GM18858 (cell line): ENCODE results near the gene CRADD.
"Not testable (repeated sequence)": the region's sequence is repeated elsewhere in the genome, so short reads cannot be mapped to it uniquely, and the experiment has no call there.

Experiments used
- ATAC-seq: cut with Tn5 transposase; IDR thresholded peaks from one replicate; pipeline ENCODE4 v1.9.1; 2021; ENCODE audit not compliant: unreplicated experiment

CRADD gene

DNA sequence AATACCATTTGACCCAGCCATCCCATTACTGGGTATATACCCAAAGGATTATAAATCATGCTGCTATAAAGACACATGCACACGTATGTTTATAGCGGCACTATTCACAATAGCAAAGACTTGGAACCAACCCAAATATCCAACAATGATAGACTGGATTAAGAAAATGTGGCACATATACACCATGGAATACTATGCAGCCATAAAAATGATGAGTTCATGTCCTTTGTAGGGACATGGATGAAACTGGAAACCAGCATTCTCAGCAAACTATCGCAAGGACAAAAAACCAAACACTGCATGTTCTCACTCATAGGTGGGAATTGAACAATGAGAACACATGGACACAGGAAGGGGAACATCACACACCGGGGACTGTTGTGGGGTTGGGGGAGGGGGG lies 104.8 kb downstream of the CRADD start:
- ATAC-seq = not testable (repeated sequence)

DNA sequence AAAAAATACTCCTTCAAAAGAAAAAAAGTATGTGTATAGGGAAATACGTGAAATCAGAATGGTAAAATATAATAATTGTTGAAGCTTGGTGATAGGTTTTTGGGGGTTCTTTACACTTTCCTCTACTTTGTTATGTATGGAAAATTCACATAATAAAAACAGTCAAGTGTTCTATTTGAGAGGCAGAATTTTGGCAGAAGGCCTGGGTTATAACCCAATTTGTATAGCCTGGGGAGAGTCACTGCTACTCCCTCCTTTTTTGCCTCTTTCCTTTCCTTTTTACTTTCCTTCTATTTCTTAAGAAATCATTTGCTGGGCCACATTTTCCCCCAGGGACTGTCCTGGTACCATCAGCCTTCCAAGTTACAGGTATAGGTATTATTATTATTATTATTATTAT lies 105.7 kb downstream of the CRADD start:
- no peak for ATAC-seq

DNA sequence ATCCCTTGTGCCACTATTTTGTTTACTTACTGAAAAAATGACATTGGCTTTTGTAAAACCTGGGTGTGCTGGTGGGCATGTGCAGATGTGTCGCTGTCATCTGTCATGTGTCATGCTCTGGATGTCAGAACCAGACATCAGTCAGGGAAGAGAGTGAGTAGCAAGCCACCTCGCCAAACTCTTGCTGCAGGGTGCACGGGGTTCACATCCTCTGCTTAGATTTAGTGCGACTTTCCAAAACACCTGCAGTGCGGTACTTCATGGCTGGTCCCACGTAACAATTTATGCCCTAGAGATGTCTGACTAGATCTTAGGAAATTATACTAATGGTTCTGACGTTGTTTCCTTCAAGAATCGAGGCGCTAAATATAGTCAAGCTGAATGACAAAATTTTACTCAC lies 106.7 kb downstream of the CRADD start:
- no peak for ATAC-seq

DNA sequence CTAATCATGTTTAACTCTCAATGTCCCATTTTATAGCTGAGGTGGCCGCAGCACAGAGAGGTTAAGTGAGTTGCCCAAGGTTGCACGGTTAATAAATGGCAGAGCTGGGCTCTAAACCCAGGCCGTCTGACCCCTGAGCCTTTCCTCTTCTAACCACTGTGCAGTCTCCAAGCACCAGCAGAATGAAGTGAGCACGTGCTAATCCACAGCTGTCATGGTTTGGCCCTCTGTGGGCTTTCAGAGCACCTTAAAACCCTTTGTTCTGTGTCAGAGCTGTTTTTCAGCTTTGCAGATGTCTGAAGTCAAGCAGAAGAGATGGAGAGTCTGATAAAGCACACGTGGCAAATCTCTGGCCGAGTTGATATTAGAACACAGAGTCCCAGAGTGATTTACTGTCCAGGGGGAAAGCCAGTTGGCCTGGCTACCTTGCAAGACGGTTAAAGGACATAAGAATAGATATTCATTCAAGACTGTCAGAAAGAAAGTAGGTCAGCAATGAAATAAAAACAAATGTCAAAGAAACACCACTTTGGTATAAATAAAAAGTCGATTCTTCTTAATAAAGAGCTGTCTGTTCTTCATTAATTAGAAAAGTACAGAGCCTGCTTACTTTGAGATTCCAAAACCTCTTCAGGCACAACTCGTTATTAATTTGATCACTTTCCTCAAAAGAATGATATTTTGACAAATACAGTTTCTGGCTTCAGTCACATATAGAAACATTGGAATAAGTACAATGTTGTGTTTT lies 107.3 kb downstream of the CRADD start:
- ATAC-seq = no peak

DNA sequence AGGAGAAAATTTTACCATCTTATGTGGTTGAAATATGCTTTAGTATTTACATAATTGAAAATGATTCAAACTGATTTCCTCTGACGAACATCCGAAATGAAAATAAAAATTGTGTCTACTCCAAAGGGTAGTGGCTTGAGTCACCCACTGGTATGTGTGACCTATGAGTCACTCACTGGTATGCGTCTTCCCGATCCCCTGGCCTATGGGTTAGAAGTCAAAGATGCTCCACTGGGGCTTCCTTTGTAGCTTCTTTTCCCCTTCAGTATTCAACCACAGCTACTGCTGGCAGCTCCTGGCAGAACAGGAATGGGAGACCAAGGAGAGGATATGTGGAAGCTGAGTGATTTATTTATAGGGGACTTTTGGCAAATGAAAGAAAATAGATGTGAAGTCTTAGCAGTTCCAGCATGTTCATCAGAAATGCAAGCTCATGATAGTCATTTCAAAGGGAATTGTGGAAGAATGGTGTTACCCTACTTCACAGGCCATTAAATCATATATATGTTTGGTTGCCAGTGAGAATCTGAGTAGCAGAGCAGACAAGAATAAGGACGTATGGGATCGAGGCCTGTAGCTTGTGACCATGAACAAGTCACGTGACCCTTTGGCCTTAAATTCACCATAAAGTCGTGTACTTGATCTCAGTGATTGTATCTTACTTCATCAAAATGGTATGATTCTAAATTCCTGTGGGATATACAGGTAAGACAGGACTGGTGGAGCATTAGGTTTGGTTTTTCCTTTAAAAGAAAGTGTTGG lies 108.3 kb downstream of the CRADD start:
- ATAC-seq = no peak

DNA sequence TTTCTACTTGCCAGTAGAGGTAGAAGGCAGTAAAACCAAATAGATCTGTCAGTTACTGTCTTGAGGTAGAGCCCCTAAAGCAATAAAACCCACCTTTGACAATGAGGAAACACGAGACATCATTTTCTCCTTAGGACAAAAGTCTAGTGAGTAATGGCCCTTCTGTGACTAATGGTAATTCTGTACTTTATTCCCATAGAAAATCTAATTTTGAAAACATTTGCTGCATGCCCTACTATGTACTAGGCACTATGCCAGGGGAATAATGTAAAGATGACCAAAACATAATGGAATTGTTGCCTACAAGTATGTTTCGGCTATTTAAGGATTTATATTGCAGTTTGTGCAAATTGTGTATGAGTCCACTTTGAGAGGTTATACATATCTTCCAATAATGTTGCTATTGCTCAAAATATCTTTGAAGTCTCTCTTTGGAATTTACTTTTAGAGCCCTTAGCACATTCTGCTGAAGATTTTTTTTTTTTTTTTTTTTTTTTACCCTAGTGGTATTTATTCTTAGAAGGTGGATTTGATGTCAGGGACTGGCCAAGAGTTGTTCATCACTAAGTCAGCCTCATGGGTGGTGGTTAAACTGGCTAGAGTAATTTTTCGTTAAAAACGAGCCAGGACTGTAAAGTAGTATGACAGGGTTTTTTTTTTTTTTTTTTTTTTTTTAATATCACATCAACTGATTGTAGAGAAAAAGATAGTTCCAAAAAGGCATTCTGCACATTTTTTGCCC lies 109.7 kb downstream of the CRADD start:
- no peak for ATAC-seq

DNA sequence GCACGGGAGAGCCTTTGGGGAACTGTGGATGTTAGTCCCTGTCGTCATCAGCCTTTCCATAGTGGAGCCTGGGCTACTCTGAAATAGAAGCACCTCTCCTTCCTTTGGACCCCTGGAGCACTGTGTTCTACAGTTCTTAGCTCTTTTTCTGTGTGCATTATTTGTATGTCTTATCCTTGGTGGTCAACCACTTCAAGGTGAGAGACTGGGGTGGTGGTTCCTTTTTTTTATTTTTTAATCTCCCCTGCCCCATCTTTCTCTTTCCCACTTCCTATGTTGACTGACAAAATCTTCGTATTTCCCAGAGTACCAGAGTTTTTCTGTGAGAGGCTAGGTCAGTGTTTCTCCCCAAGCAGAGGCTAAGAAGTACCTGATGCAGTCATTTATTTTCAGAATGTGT lies 111.7 kb downstream of the CRADD start:
- no peak for ATAC-seq

DNA sequence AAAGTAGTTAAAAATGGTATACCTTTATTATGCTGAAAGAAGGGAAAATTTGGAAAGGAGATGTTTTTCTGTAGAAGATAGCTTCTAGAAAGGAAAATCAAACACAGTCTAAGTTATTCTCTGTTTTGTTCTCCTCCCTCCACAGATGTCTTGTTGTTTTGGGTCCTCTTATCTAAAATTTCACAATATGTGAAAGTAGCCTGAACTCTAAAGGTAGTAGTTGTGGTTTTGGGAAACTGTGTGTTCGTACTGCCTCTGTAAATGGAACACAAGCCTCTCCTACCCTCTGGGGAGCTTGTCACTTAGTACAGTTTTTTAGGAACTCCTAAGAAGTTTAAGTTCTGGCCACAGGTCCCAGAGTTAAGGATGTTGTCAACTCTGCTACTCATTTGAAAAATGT lies 112.6 kb downstream of the CRADD start:
- ATAC-seq = no peak

DNA sequence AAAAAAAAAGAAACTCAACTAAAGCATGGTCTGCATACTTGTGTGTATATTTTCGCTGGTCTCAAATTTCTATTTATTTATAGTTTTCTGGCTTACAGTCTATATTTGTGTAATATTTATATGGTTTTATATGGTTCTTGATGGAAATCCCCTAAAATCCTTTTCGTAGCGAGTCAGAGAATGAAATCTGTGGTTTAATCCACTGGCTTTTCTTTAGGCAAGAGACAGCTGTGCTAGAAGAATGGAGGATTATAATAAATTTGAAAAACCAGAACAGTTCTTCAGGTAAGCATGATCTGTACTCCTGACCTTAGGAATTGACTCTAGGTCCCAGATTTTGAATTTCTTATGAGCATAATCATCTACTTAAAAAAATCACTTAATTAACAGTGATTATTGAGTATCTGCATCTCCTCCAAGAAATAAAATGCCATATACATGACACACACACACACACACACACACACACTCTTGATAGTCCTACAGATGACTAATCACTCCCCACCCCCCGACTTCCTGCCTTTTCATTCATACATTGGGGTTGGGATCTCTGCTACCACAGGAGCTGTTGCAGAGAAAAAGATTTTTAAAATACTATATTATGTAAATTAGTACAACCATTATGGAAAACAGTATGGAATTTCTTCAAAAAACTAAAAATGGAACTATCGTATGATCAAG lies 113.4 kb downstream of the CRADD start:
- ATAC-seq = no peak

DNA sequence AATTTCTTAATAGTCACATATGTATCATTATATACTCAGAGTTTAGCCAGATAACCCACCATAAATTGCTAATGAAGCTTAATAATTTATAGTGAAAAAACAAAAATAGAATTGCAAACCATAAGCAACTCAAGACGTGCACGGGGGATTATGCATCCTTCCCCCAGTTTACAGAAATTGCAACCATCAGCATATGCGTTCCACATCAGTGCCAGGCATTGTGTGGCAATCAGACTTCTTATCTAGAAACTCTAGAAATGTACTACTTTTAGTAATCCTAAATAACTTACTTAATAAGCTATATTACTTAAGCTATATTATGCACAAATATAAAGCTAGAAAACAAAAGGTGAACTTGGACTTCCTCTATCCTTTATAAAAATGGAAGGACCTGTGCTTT lies 115.8 kb downstream of the CRADD start:
- no peak for ATAC-seq

DNA sequence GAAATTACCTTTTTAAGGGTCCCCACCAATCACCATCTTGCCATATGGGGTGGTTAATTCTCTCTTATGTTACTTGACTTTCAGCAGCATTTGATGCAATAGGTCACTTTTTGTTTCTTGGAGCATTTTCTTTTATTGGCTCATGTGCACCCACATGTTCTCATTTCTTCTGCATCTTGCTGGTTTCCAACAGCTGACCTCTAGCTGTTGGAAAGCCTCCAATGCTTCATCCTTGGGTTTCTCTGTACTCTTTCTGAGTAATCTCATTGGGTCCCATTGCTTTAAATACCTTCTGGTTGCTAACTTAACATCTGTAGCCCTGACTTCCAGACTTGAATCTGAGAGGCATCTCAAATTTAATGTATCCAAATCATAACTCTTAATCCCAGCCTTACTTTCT lies 116.8 kb downstream of the CRADD start:
- ATAC-seq = no peak

DNA sequence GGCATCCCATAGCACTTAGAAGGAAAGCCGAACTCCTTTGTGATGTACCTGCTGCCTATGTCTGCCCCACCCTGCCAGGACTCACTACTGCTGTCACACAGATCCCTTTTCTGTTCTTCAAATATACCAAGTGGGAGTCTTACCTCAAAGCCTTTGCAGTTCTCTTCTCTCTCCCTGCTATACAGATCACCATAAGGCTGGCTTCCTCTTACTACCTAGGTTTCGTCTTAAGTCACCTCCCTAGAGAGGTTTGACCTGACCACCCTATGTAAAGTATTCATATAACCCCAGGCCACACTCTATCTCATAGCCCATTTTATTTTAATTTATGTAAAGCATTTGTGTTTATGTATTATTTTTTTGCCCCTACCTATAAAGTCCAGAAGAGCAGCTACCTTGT lies 117.6 kb downstream of the CRADD start:
- ATAC-seq = no peak

DNA sequence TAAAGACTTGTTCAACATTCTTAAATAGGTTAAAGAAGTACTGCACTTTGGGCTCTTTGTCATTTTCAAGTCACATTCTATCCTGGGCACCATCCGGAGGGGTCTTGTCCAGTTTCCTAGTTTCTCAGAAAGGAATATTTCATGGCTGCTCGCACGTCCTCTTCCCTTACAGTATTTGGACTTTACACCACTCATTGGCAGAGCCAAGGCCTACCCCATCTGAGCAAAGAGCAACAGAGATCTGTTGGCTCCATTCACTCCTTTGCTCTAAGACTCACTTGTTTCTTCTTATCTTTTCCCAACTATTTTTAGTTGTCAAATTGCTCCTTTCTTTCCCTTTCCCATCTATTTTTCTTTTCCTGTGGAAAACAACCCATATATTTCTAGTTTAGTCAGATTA lies 118.2 kb downstream of the CRADD start:
- ATAC-seq = no peak

DNA sequence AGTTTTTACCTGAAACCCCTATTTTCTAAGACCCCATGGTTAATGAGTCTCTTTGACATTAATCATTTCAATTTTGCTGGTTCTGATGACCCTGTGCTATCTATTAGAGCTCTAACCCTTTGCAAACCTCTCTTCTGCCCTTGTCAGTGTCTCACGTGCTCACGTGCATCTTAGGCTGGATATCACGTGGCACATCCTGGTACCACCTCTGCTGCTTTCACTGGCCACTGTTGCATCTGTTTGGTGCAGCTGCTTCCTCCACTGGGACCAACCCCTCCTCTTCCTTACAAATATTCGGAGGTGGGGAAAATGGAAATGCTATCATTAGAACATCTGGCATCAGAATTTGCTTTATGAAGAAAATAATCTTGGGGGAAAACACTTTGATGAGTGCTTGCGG lies 119.6 kb downstream of the CRADD start:
- no peak for ATAC-seq

DNA sequence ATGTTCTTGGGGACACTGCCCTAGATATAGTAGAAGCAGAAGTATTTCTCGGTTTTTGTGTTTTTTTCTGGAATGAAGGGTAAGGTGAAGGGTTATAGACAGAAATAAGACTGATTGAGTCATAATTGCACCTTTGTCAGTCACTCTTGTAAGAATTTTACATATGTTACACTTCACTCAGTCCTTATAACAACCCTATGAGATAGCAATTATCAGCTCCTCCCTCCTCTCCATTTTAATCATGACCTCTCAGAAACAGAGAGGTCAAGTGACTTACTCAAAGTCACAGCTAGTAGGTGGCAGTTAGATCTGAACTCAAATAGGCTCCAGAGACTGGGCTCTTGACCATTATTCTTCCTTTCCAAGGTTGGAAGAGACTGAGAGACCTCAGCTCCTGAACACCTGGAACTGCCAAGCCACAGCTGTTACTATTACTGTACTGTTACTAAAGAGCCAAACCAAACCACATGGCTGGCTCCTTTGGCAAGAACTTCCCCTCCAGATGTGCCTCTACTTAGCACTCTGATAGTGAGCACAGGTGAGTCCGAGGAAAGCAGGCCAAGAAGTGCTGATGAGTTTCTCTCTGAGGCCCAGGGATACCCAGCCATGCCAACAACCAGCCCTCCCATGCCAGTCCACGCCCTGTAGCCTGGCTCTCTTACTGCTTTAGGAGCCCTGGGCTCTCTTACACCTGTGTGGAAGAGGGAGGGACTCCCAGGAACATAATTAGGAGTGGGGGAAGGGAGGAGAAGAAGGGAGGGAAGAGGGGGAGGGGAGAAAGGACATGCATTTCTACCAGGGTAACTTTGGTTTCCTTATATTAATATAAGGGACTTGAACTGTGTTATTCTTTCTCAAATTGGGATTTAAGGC lies 121.3 kb downstream of the CRADD start:
- ATAC-seq = no peak

DNA sequence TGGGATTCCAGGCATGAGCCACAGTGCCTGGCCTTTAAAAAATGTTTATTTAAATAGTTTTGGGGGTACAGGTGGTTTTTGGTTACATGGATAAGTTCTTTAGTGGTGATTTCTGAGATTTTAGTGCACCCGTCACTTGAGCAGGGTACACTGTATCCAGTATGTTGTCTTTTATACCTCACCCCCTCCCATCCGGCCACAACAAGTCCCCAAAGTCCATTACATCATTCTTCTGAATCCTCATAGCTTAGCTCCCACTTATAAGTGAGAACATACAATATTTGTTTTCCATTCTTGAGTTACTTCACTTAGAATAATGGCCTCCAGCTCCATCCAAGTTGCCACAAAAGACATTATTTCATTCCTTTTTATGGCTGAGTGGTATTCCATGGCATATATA lies 124.5 kb downstream of the CRADD start:
- ATAC-seq = not testable (repeated sequence)

DNA sequence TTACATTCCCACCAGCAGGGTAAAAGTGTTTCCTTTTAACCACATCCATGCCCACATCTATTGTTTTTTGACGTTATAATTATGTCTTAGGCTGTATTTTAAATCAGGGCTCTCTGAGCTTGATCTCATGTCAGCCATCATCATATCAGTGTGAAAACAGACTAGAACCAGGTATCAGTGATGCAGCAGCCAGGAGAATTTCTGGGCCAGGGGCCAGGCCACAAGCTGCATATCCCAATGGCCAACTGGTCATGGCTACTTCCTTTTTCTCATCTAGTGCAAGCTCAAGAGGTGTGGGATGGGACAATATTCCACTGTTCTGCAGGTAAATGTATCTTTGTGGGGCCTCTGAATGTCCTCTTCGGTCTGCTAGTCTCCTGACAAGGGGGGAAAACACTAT lies 125.1 kb downstream of the CRADD start:
- ATAC-seq = no peak

DNA sequence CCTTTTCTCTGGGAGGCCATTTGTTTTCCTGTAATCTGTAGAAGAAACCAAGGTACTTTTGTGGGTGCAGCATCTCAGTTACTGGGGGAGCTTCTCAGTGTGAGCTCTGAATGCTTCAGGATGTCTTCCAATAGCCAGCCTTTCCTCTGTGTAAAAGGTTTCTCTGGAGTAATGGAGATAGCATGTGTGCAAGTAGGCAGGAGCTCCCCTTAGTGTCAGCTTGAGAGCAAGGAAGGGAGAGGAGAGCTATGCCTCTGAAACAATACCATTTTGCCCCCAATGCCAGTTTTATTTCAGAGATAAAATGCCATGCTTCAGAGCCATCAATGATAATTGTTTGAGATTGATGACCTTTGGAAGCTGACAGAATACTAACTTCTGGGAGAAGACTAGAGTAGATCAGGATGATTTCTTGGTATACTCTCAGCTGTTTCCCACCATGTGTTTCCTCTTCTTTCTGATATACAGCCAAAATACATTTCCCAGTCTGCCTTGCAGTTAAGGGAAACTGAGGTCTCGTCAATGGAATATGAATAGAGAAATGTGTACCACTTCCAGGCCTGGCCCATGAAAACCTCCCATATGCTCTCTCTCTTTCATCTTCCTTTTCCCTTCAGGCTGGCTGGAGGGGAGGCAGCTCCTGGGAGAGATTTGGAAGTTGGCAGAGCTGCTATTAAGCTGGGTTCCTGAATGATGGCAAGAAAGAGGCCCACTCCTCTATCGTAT lies 125.7 kb downstream of the CRADD start:
- no peak for ATAC-seq

DNA sequence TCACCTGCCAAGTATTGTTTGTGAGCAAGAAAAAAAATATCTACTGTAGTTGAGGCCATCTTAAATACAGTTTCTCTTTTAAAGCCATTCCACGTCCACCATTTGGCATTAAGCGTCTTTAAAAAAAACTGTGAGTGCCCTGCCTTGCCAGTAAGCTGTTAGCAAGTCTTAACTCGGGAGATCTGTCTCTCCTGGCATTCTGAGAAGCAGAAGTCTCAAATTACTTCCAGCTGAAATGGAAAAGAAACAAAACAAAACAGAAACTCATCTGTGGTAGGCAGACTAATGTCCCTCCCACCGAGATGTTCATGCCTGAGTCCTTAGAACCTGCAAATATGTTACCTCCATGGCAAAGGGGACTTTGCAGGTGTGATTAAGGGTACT lies 126.2 kb downstream of the CRADD start:
- ATAC-seq = no peak
